Neutrophil (primary cell): ENCODE results near the gene LRMDA.

Experiments
- H3K27ac ChIP-seq: fragments of 200-600 bp; sonication (generic); 2 replicates; pipeline ENCODE4 v1.5.1; 2016; ENCODE audit warnings: mild to moderate bottlenecking, moderate library complexity
- H3K27me3 ChIP-seq: fragments of 200-600 bp; sonication (generic); 2 replicates; pipeline ENCODE4 v1.6.0; 2016; ENCODE audit warnings: mild to moderate bottlenecking
- H3K36me3 ChIP-seq: fragments of 200-600 bp; sonication (generic); 2 replicates; pipeline ENCODE4 v1.5.1; 2017
- H3K4me1 ChIP-seq, 2 experiments: fragments of 200-600 bp in 1 of 2; sonication (generic) in 1 of 2; 1 replicate in 1 of 2; 2 replicates in 1 of 2; pipeline versions ENCODE4 v1.5.1 to v1.6.1; 2013 to 2016; ENCODE audit warnings: low read depth in 1 of 2, low read length in 1 of 2, mild to moderate bottlenecking in 1 of 2, moderate library complexity in 1 of 2; ENCODE audit not compliant: control insufficient read depth in 1 of 2, insufficient read depth in 1 of 2
- H3K4me3 ChIP-seq, 2 experiments: fragments of 200-600 bp in 1 of 2; sonication (generic) in 1 of 2; 1 replicate in 1 of 2; 2 replicates in 1 of 2; pipeline ENCODE4 v1.5.1; 2013 to 2016; ENCODE audit warnings: low read depth in 1 of 2, low read length in 1 of 2, mild to moderate bottlenecking in 1 of 2, moderate library complexity in 1 of 2
- H3K9me3 ChIP-seq: fragments of 200-600 bp; sonication (generic); 2 replicates; pipeline ENCODE4 v1.5.1; 2016
- TF ChIP-seq, protein P1 (sequence below): fragments of 200-600 bp; sonication (generic); IDR thresholded peaks from 2 replicates; pipeline ENCODE4 v1.5.1; 2016; ENCODE audit warnings: antibody characterized with exemption

The LRMDA gene

DNA sequence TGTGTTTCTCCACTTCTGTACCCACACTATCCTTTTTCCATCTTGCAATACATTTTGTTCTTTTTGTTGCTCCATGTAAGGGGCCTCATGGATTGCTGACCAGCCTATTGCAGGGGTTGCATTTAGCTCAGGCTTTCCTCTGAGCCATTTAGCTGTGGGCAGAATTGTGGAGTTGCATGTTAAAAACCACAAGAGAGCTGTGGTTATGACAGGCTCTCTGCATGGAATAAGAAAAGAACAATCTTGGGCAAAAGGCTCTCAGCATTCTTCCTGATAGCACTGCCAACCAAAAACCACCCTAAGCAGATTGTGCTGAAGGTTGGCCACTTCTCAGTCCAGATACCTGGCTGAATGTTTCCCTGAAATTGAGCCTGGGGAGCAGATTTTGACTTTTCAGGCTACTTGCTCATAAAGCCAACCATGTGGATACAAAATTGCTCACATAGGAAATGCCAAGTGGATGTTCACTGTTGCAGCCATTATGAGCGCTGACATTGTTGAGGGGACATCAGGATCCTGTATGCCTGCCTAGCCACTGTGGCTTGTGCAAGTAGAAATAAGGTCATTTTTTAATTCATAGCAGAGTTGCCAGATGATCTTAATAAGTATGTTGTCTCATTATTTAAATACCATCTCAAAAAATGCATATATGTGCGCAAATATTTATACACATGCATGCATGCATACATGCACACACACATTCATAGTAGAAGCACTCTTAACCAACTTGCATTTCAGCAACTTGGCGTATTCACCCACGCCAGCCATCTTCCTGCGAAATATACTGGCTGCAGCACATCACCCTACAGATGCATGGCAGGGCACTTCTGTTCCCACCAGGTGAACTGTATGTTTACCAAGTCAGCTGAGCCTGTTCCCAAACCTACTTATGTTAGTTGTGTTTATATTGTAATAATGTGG is 695.4 kb downstream of the LRMDA start:
- H3K27me3 ChIP-seq, result no peaks in the 10 kb centered on the region
- no peak overlapping the region for H3K27ac ChIP-seq
- no peaks in the 10 kb centered on the region for H3K9me3 ChIP-seq
- no peaks in the 10 kb centered on the region for H3K36me3 ChIP-seq
- peaks cover 10 to 12% of the 10 kb centered on the region in 2 experiments for H3K4me1 ChIP-seq
- TF ChIP-seq, protein P1, sequence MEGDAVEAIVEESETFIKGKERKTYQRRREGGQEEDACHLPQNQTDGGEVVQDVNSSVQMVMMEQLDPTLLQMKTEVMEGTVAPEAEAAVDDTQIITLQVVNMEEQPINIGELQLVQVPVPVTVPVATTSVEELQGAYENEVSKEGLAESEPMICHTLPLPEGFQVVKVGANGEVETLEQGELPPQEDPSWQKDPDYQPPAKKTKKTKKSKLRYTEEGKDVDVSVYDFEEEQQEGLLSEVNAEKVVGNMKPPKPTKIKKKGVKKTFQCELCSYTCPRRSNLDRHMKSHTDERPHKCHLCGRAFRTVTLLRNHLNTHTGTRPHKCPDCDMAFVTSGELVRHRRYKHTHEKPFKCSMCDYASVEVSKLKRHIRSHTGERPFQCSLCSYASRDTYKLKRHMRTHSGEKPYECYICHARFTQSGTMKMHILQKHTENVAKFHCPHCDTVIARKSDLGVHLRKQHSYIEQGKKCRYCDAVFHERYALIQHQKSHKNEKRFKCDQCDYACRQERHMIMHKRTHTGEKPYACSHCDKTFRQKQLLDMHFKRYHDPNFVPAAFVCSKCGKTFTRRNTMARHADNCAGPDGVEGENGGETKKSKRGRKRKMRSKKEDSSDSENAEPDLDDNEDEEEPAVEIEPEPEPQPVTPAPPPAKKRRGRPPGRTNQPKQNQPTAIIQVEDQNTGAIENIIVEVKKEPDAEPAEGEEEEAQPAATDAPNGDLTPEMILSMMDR, result no peak
- no peak overlapping the region for H3K4me3 ChIP-seq

DNA sequence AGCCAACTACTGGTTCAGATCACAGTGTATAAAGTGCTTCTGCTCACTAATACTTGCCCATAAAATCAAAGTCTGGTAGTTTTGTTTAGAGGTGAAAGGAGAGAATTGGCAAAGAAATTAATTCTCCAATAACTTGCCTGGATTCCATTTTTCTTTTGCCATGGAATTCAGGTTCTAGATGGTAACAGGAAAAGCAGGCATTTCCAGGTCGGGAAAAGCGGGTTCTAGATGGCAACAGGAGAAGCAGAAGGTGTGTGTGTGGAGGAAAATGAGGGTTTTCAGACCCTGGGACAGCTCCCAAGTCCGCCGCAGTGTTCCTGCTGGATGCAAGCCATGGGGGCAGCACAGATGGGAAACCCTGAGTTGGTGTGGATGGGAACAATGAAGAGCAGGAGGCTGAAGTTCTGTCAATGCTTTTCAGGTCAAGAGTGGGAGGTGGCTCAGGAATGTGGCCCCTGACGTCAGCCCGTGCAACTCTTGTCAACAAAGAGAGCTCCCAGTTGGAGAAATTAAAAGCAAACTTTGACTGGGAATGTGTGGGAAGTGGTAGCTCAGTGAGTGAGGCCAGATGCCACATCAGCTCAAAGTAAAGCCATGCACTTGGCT is 696.7 kb downstream of the LRMDA start:
- no peak overlapping the region for H3K27ac ChIP-seq
- H3K9me3 ChIP-seq, result no peaks in the 10 kb centered on the region
- no peak overlapping the region for H3K4me3 ChIP-seq
- no peaks in the 10 kb centered on the region for H3K27me3 ChIP-seq
- TF ChIP-seq, protein P1, result no peak
- no peaks in the 10 kb centered on the region for H3K36me3 ChIP-seq
- H3K4me1 ChIP-seq, result peaks cover 10 to 12% of the 10 kb centered on the region in 2 experiments

DNA sequence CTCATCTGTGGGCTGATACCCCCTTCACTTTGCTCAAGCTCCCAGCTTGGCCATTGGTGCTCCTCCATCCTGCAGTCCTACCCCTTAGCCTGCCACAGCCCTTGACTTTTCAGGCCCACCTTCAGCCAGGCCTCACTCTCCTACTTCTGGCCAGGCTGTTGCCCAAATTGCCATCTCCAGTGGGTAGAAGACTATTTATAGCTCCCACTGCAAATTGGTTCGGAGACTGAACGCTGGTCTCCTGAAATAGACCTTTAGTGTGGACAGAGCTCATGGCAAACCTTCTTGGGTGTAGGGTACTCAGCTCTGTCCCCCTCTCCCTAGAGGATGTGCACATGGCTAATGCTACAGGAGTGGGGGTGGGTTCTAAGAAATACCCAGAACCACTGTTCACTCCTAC is 697.8 kb downstream of the LRMDA start:
- H3K4me1 ChIP-seq, result peaks cover 10 to 12% of the 10 kb centered on the region in 2 experiments
- TF ChIP-seq, protein P1, result no peak
- H3K27me3 ChIP-seq, result no peaks in the 10 kb centered on the region
- H3K4me3 ChIP-seq, result no peak overlapping the region
- no peak overlapping the region for H3K27ac ChIP-seq
- H3K9me3 ChIP-seq, result no peaks in the 10 kb centered on the region
- H3K36me3 ChIP-seq, result no peaks in the 10 kb centered on the region

DNA sequence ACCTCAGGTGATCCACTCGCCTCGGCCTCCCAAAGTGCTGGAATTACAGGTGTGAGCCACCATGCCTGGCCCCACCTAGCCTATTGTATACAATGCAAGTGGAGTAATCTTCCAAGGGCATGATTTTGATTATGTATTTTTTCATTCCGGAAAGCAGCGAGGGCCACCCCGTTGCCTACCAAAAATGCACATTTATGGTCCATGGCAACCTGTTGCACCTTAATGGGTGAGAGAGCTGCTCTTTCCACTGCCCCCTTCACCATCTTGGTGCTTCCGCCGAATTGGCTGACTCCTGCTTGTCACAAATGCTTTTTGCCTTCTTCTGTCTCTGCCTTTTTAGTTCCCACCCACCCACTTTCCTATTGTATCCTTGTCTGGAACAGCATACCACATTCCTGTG is 699.5 kb downstream of the LRMDA start:
- TF ChIP-seq, protein P1, result no peak
- Histone ChIP-seq H3K4me1 (peaks cover 10 to 12% of the 10 kb centered on the region in 2 experiments), H3K9me3 (no peaks in the 10 kb centered on the region)

DNA sequence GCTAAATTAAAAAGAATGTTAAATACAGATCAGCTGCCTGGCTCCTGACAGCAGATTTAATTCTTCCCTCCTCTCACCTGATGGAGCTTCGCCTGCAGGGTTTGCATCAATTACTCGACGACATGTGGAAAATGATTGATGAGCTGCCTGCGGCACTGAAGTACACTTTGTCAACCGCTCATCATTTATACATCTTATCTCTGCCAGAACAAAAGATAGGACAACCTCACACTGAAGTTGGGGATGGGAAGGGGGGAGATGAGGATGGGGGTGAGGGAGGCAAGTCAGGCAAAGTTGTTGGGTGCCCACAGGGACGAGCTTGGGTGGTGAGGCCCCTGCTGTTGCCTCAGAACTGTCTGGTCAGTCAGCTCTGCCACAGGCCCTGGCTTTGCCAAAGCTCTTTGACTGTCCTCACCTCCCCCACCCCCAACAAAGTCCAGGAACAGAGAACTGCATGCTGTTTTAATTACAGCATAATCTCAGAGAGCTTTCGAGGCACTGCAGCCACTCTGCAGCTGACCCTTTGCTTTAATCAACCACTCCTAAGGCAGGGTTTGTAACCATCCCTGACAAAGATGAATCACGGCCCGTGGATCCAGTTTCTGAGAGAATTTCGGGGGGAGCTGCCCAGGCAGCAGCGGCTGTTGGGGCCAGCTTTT is 702.3 kb downstream of the LRMDA start:
- Histone ChIP-seq H3K4me1 (no peaks in the 10 kb centered on the region), H3K27ac (no peak overlapping the region), H3K4me3 (no peak overlapping the region), H3K9me3 (no peaks in the 10 kb centered on the region), H3K36me3 (no peaks in the 10 kb centered on the region), H3K27me3 (no peaks in the 10 kb centered on the region)
- TF ChIP-seq, protein P1, result no peak

More for the DNA sequence above, 699.5 kb downstream of the LRMDA start:
- Histone ChIP-seq H3K4me3 (no peak overlapping the region), H3K36me3 (no peaks in the 10 kb centered on the region), H3K27me3 (no peaks in the 10 kb centered on the region), H3K27ac (no peak overlapping the region)
